ENCODE data around the gene AHDC1.
A peak's percentile ranks its signal among the peaks of the same experiment; 100 is the strongest.
"Not testable (repeated sequence)": the region's sequence is repeated elsewhere in the genome, so short reads cannot be mapped to it uniquely, and the experiment has no call there.

AHDC1 gene

GRCh38 chr1:27507960-27508665 is 95.8 kb downstream of the AHDC1 start:
- DNase-seq, result no peak

GRCh38 chr1:27506703-27507102 is 97.2 kb downstream of the AHDC1 start:
- DNase-seq, result no peak

DNA sequence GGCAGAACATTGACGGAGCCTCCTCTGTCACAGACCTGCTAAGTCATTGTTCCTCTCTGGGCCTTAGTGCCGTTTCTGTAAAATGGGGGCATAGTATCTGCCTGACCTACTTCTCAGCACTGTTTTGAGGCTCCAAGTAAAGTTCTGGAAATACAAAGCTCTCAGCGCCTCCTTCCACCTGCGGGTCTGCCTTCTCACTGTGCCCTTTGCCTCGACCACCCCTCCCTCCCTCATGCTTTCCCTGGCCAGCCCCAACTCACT is 98.6 kb downstream of the AHDC1 start:
- DNase-seq, result no peak

GRCh38 chr1:27504588-27505419 is 99.1 kb downstream of the AHDC1 start:
- no peak for DNase-seq

DNA sequence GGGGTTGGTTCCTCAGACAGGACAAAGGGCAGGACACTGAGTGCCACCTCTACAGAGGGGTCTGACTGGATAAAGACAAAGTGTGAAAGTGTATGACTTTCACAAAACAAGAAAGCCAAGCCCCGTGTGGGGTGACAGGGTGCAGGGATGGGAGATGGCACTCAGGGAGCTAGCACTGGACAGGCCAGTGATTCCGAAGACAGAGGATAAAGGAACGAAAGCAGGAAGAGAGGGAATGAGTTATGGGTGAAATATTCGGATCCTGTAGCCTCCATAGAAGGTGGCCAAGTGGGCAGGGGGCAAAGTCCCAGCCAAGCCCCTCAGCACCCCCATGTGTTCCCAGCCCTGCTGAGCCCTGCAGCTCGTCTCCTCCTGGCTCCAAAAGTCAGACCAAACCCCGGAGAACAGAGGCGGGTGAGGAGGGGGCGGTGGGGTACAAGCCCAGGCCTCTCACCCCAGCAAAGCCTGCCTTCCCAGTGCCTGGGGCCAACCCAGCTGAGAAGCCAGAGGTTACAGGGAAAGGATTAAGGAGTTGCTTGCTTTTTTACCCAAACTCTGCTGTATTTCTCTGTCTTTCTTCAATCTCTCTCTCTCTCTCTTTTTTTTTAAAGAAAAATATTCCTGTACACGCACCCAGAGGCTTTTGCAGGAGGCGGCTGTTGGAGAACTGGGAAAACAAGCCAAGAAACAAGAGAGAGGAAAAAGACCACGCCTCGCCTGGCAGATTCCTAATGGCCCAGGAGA is 99.9 kb downstream of the AHDC1 start:
- DNase-seq, result no peak

DNA sequence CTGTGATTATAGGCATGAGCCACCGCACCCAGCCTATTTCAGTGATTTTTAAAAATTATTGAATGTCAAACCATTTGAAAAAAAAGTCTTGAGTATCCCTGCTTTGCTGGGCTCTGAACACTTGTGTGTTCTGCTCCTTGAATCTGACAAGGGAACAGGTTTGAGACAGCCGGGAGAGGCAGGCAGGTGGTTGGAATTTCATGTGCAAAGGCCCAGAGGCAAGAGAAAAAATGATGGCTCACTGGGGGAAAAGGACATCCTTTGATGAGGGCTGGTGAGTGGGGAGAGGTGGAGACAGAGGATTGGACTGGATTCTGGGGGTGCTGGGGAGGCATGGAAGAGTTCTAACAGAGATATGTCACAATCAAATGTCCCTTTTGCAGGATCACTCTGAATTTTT is 100.9 kb downstream of the AHDC1 start:
- no peak for DNase-seq

GRCh38 chr1:27501159-27501558 is 102.8 kb downstream of the AHDC1 start:
- DNase-seq, result not testable (repeated sequence)

GRCh38 chr1:27499142-27499541 is 104.8 kb downstream of the AHDC1 start:
- no peak for DNase-seq

DNA sequence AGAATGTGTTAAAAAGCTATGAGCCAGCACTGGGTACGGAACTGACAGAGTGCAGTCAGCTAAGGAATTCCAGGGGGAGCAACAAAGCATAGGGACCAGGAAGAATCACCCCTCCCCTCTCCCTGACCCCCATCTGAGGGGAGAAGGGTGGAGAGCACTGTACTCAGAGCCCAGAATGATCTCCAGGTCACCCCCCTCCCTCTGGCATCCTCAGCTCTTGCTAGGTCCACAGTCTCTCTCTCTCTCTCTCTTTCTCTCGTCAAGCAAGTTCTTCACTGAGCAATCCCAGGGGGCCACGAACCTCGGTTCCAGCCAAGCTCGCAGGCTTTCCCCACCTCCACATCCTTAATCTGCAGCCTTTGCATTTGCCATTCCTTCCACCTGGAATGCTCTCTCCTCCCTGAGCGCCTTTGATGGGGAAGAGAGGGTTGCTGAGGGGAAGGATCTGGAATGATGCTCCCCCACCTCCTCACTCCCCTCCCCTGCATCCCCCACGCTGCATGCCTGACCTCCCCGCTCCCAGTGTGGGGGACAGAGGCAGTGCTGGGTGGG is 107.3 kb downstream of the AHDC1 start:
- DNase-seq, result peak; percentile 54

- DNase-seq, result no peak
These were observed 111.1 kb downstream of the AHDC1 start for GRCh38 chr1:27492796-27493195.

DNA sequence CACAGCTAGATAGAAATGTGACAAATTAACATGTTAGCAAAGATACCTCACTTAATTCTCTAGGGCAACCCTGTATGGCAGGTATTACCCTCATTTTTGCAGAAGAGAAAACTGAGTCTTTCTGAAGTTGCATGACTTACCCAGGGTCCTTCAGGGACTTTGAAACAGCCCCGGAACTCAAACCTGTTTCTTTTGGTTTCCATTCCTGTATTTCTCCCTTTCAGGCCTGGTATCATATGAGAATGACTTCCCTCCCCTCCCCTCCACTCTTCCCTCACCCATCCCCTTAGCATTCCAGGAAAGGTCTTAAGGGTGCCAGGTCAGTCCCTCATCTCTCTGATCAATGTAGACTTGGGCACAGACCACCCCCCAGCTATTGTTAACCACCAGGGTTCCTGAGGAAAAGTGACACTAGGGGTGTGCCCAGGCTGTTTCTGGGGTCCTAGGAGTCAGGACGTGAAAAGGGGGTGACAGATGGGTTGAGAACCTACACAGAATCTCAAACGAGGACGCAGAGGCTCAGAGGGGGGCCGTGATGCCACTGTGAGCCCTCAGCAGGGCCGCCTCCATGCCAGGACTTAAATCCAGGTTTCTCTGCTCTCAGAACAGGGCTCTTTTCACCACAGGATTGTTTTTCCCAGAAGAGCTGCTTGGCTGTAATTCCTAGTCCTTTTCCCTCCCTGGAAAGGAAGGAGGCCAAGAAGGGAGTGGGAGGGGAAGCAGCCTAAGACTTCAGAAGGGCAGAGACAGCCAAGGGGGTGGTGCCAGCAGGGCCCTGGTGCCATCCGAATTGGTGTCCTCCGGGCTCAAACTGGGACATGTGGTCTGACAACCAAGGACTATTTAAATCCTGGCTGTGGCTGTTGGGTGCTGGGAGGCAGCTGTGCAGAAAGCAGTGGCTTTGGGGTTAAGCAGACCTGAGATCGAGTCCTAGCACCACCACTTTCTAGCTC is 111.9 kb downstream of the AHDC1 start:
- no peak for DNase-seq

DNA sequence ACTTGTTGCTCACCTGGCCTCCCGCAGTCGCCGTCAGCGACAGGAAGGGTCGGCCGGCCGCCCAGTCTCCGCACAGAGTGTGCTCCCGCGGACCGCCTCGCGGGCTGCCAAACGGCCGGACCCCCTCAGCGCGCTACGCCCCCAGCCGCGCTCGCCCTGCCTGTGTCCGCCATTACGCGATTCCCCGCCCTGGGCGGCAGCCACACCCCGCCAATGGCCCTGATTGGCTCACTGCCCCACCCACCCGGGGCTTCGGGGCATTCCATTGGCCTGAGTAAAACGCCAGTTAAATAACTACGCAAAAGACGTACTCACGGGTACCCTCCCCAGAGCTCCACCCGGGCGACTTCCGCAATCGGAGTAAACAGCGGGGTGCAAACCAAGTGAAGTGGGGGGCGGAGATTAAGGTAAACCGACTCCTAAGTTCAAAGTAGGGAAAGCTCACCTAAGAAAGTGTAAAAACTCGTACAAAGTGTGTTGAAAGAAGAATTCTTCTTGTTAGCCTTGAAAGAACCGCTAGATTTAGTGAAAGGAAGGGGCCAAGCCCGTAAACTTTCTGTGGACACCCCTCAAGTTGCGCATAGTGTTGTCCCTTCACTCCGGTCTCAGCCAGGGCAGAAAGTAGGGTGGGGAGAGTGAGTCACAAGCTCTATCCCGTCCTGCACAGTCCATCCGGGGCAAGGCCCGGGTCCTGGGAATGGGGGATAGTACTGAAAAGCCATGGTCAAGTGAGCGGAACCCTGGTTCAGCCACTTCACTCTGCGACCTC is 113.8 kb downstream of the AHDC1 start, which contains the start of gene WASF2:
Gene WASF2, minus strand, starts transcription at position 195 of the 769 bp plus-strand sequence. CDS start 61,277 bp downstream, outside the sequence.
- DNase-seq, result peak; percentile 97

GRCh38 chr1:27489501-27489972 is 114.4 kb downstream of the AHDC1 start:
- no peak for DNase-seq

- DNase-seq, result no peak
These were observed 115.7 kb downstream of the AHDC1 start for GRCh38 chr1:27487966-27488884.

GRCh38 chr1:27485363-27485762 is 118.6 kb downstream of the AHDC1 start:
- no peak for DNase-seq
